H1 (cell line): ENCODE results near the gene SENP3. TPM values are rescaled to one million over a fixed set of nuclear protein-coding genes. Genes with fewer than 3 reads are reported as not detected.

Experiments used
- BACH1 ChIP-seq: IDR thresholded peaks from 2 replicates; pipeline ENCODE4 v1.6.1; 2012; ENCODE audit warnings: low read length, improper control_type of control experiment
- E2F6 ChIP-seq: IDR thresholded peaks from 2 replicates; pipeline ENCODE4 v1.6.1; 2012; ENCODE audit warnings: inconsistent platforms
- EGR1 ChIP-seq: IDR thresholded peaks from 2 replicates; pipeline ENCODE4 v1.6.1; 2011; ENCODE audit warnings: low read depth, low read length, borderline replicate concordance
- EZH2 ChIP-seq: fragments of 200-600 bp; sonication (generic); IDR thresholded peaks from 2 replicates; pipeline ENCODE4 v1.7.1; 2012; ENCODE audit warnings: low read depth, mild to moderate bottlenecking, moderate library complexity, low read length, inconsistent platforms; ENCODE audit not compliant: severe bottlenecking
- KDM5A ChIP-seq: fragments of 200-600 bp; IDR thresholded peaks from 2 replicates; pipeline ENCODE4 v1.7.1; 2012; ENCODE audit warnings: mild to moderate bottlenecking, low read length, inconsistent platforms, mixed read lengths
- MAFK ChIP-seq: IDR thresholded peaks from 2 replicates; pipeline ENCODE4 v1.6.1; 2012; ENCODE audit warnings: low read depth, mild to moderate bottlenecking, improper control_type of control experiment, low read length
- RAD21 ChIP-seq, 2 experiments: IDR thresholded peaks in 1 of 2; conservative IDR thresholded peaks in 1 of 2; 2 replicates each; pipeline ENCODE4 v1.6.1; 2011; ENCODE audit warnings: low read depth in 2 of 2, low read length in 2 of 2, improper control_type of control experiment in 1 of 2, inconsistent platforms in 1 of 2, mild to moderate bottlenecking in 1 of 2, moderate library complexity in 1 of 2
- RXRA ChIP-seq: IDR thresholded peaks from 2 replicates; pipeline ENCODE4 v1.6.1; 2011; ENCODE audit warnings: low read depth, mild to moderate bottlenecking, low read length, moderate library complexity; ENCODE audit not compliant: insufficient read depth
- SP2 ChIP-seq: IDR thresholded peaks from 2 replicates; pipeline ENCODE4 v1.6.1; 2012; ENCODE audit warnings: mild to moderate bottlenecking, low read length, inconsistent platforms
- TCF12 ChIP-seq: IDR thresholded peaks from 2 replicates; pipeline ENCODE4 v1.6.1; 2011; ENCODE audit warnings: low read depth, mild to moderate bottlenecking, low read length
- polyA plus RNA-seq, 7 experiments: library from polyadenylated mRNA; depleted of rRNA in 3 of 7; stranded (reverse) in 5 of 7; unstranded in 2 of 7; fragments of >200 nt in 5 of 7; fragments of 200-250 nt in 2 of 7; gene quantifications; 1 replicate in 5 of 7; 2 replicates in 1 of 7; 4 replicates in 1 of 7; pipeline versions ENCODE4 v1.2.1 to v1.2.3, GENCODE V29; 2011 to 2013; ENCODE audit warnings: missing spikeins in 2 of 7, mixed read lengths in 2 of 7
- total RNA-seq: library from RNA; stranded (reverse); fragmentation: NEBNext Ultra II Directional; extraction: Animal tissue kit (Norgen Biotek cat#: 25700); gene quantifications from 2 replicates; pipeline ENCODE4 v1.2.1, GENCODE V29; 2021

The SENP3 gene
- total and polyA plus RNA-seq, 2 of the 8 experiments (the other 6 are each of a cell fraction or from before 2014, with no cell fraction given) = 86.2 to 129 TPM

GRCh38 chr17:7548585-7549400 lies 12.9 kb upstream of the SENP3 start, which contains the start of gene TNFSF12 (continued):
- TF ChIP-seq E2F6 = no peak
- 0 out of 4 replicates have a peak, but pooled peaks of 1 of the 2 experiments have one; percentile 7 for TF ChIP-seq RAD21 (IDR thresholded peaks at IDR 0.05 in 1 of 2, conservative IDR thresholded peaks at IDR 0.05 in 1 of 2; ENCODE audit: low read depth in 2 of 2, low read length in 2 of 2)
- 0 out of 2 replicates have a peak, but pooled peaks have one; percentile 31 for TF ChIP-seq TCF12
- TF ChIP-seq EGR1 = no peak
- no peak for TF ChIP-seq EZH2
- no peak for TF ChIP-seq MAFK
- TF ChIP-seq RXRA = no peak
- no peak for TF ChIP-seq KDM5A
- TF ChIP-seq SP2 = no peak
- TF ChIP-seq BACH1 = 0 out of 2 replicates have a peak, but pooled peaks have one; percentile 13
